Hepatocyte (in vitro differentiated cells): ENCODE data around the gene TLR9. TPM values are rescaled to one million over a fixed set of nuclear protein-coding genes. Genes with fewer than 3 reads are reported as not detected.

Experiments used
- DNase-seq: peaks from one replicate; pipeline ENCODE4 v3.0.0-alpha.2; 2016; ENCODE audit warnings: low spot score
- H2AFZ ChIP-seq: fragments of 200-600 bp; sonication (generic); 2 replicates; pipeline ENCODE4 v1.6.0; 2016; ENCODE audit warnings: antibody characterized with exemption, mild to moderate bottlenecking
- H3K27ac ChIP-seq: fragments of 200-600 bp; sonication (generic); 2 replicates; pipeline ENCODE4 v1.5.1; 2016; ENCODE audit warnings: mild to moderate bottlenecking
- H3K27me3 ChIP-seq: fragments of 200-600 bp; sonication (generic); 2 replicates; pipeline ENCODE4 v1.6.1; 2016
- H3K36me3 ChIP-seq: fragments of 200-600 bp; sonication (generic); replicated peaks from 2 replicates; pipeline ENCODE4 v1.5.1; 2016; ENCODE audit warnings: low read depth; ENCODE audit not compliant: insufficient read depth
- H3K4me1 ChIP-seq: fragments of 200-600 bp; sonication (generic); 2 replicates; pipeline ENCODE4 v1.5.1; 2016; ENCODE audit warnings: mild to moderate bottlenecking, moderate library complexity; ENCODE audit not compliant: insufficient read depth
- H3K4me2 ChIP-seq: fragments of 200-600 bp; sonication (generic); 2 replicates; pipeline ENCODE4 v1.6.0; 2016
- H3K4me3 ChIP-seq: fragments of 200-600 bp; sonication (generic); 2 replicates; pipeline ENCODE4 v1.5.1; 2016; ENCODE audit warnings: mild to moderate bottlenecking
- H3K79me2 ChIP-seq: fragments of 200-600 bp; sonication (generic); 2 replicates; pipeline ENCODE4 v1.6.0; 2017; ENCODE audit warnings: mild to moderate bottlenecking
- H3K9me2 ChIP-seq: fragments of 200-600 bp; sonication (generic); replicated peaks from 2 replicates; pipeline ENCODE4 v1.6.0; 2017; ENCODE audit warnings: mild to moderate bottlenecking; ENCODE audit not compliant: insufficient read depth
- H3K9me3 ChIP-seq: fragments of 200-600 bp; sonication (generic); 2 replicates; pipeline ENCODE4 v1.5.1; 2016; ENCODE audit warnings: low read depth, mild to moderate bottlenecking
- H4K20me1 ChIP-seq: fragments of 200-600 bp; sonication (generic); 2 replicates; pipeline ENCODE4 v1.6.0; 2016; ENCODE audit warnings: mild to moderate bottlenecking; ENCODE audit not compliant: insufficient read depth, poor library complexity, severe bottlenecking
- EZH2 ChIP-seq: fragments of 200-600 bp; sonication (generic); IDR thresholded peaks from 2 replicates; pipeline ENCODE4 v1.6.1; 2016; ENCODE audit warnings: antibody characterized with exemption, mild to moderate bottlenecking, borderline replicate concordance
- EZH2phosphoT487 ChIP-seq: fragments of 200-600 bp; sonication (generic); IDR thresholded peaks from one replicate; pipeline ENCODE4 v1.6.1; 2018; ENCODE audit warnings: antibody characterized with exemption, mild to moderate bottlenecking, low read depth, moderate library complexity; ENCODE audit not compliant: unreplicated experiment, severe bottlenecking
- WGBS: methylation state at CpG from one replicate; pipeline ENCODE4 v1.1.6; 2016; ENCODE audit warnings: low lambda C conversion rate; ENCODE audit errors: missing lambda C conversion rate; 5-methylcytosine and 5-hydroxymethylcytosine counted together
- polyA plus RNA-seq: library from polyadenylated mRNA; unstranded; fragments of >200 nt; fragmentation: Nextera tagmentation; extraction: Ambion mirVana; gene quantifications from 2 replicates; pipeline ENCODE4 v1.2.1, GENCODE V29; 2016
- total RNA-seq: library from RNA; depleted of rRNA; stranded (reverse); fragments of >200 nt; gene quantifications from 2 replicates; pipeline ENCODE4 v1.2.3, GENCODE V29; 2014
- TF ChIP-seq, protein P1 (sequence below): fragments of 200-600 bp; sonication (generic); IDR thresholded peaks from 2 replicates; pipeline ENCODE4 v1.5.1; 2016; ENCODE audit warnings: antibody characterized with exemption, mild to moderate bottlenecking; ENCODE audit not compliant: poor library complexity

Gene TLR9
- total and polyA plus RNA-seq, 2 experiments from 2014 or later: not detected

- DNase-seq: no peak
- no peaks in the 10 kb centered on the region for H3K9me2 ChIP-seq
- TF ChIP-seq EZH2phosphoT487: no peak
- TF ChIP-seq EZH2: no peak
- TF ChIP-seq, protein P1, sequence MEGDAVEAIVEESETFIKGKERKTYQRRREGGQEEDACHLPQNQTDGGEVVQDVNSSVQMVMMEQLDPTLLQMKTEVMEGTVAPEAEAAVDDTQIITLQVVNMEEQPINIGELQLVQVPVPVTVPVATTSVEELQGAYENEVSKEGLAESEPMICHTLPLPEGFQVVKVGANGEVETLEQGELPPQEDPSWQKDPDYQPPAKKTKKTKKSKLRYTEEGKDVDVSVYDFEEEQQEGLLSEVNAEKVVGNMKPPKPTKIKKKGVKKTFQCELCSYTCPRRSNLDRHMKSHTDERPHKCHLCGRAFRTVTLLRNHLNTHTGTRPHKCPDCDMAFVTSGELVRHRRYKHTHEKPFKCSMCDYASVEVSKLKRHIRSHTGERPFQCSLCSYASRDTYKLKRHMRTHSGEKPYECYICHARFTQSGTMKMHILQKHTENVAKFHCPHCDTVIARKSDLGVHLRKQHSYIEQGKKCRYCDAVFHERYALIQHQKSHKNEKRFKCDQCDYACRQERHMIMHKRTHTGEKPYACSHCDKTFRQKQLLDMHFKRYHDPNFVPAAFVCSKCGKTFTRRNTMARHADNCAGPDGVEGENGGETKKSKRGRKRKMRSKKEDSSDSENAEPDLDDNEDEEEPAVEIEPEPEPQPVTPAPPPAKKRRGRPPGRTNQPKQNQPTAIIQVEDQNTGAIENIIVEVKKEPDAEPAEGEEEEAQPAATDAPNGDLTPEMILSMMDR: no peak
- no peaks in the 10 kb centered on the region for H3K36me3 ChIP-seq
- peak overlapping the region; percentile 58 for H3K27ac ChIP-seq
- no peak overlapping the region for H3K4me3 ChIP-seq
- WGBS: 78% methylated on average over 9 of the region's 9 CpGs
- peaks cover 88% of the 10 kb centered on the region for H4K20me1 ChIP-seq
- peaks cover 16% of the 10 kb centered on the region for H3K4me1 ChIP-seq
- H3K4me2 ChIP-seq: no peak overlapping the region
- no peaks in the 10 kb centered on the region for H3K27me3 ChIP-seq
- no peaks in the 10 kb centered on the region for H3K9me3 ChIP-seq
- no peak overlapping the region for H2AFZ ChIP-seq
- H3K79me2 ChIP-seq: peaks cover 100% of the 10 kb centered on the region
These were observed 44.9 kb upstream of the TLR9 start for GRCh38 chr3:52270252-52270754.

DNA sequence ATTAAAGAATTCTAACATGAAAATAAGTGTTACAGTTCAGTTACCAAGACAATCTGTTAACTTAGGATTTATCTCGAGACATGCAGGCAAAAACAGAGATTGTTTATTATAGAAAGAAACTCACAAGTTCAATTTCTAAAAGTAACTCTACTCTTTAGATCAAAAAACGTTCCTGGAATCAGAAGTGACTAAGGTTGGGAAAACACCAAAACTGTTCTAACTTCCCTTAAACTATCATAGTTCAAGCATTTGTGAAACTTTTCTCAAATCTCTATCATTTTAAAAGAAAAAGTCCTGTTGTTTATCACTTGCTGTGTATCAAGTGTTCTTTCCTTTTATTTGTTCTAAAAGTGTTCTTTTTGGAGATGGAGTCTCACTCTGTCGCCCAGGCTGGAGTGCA, 44.3 kb upstream of the TLR9 start:
- Histone ChIP-seq H3K9me2 (no peaks in the 10 kb centered on the region), H3K79me2 (peaks cover 100% of the 10 kb centered on the region), H2AFZ (no peak overlapping the region), H3K4me3 (no peak overlapping the region), H3K27ac (peak overlapping the region; percentile 58), H3K4me2 (no peak overlapping the region), H3K4me1 (peaks cover 14% of the 10 kb centered on the region), H4K20me1 (peaks cover 84% of the 10 kb centered on the region), H3K27me3 (no peaks in the 10 kb centered on the region), H3K36me3 (peaks cover under 1% of the 10 kb centered on the region), H3K9me3 (no peaks in the 10 kb centered on the region)
- TF ChIP-seq EZH2phosphoT487 (no peak), EZH2 (no peak)
- TF ChIP-seq, protein P1: no peak
- DNase-seq: no peak
- WGBS: 85% methylated on average over 3 of the region's 3 CpGs

DNA sequence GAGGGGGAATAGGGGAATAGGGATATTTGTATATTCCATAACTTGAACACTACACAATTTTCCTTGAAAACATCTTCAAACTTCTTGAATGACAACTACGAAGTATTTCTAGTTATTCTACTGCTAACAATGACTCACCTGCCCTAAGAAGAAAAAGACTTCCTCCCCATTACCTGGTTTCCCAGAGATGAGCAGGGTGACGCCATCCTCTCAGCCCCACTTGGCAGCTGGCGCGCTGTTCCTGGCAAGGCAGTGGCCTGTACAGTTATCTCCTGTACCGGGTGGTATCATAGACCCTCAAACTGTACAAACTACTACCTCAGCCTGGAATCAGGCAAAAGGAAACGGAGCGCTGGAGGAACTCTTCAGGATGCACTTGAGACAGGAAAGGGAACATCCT, 42.6 kb upstream of the TLR9 start:
- TF ChIP-seq EZH2 (no peak), EZH2phosphoT487 (no peak)
- TF ChIP-seq, protein P1: no peak
- DNase-seq: no peak
- Histone ChIP-seq H3K27ac (no peak overlapping the region), H3K36me3 (peaks cover 4% of the 10 kb centered on the region), H3K27me3 (no peaks in the 10 kb centered on the region), H3K79me2 (peaks cover 100% of the 10 kb centered on the region), H3K9me3 (no peaks in the 10 kb centered on the region), H2AFZ (no peak overlapping the region), H4K20me1 (peaks cover 79% of the 10 kb centered on the region), H3K9me2 (no peaks in the 10 kb centered on the region), H3K4me3 (no peak overlapping the region), H3K4me1 (peaks cover 14% of the 10 kb centered on the region), H3K4me2 (no peak overlapping the region)
- 95% methylated on average over 7 of the region's 7 CpGs for WGBS
